ENCODE measurements around the gene SEMA4F.
"Not testable (repeated sequence)": the region's sequence is repeated elsewhere in the genome, so short reads cannot be mapped to it uniquely, and the experiment has no call there.

The SEMA4F gene, protein sequence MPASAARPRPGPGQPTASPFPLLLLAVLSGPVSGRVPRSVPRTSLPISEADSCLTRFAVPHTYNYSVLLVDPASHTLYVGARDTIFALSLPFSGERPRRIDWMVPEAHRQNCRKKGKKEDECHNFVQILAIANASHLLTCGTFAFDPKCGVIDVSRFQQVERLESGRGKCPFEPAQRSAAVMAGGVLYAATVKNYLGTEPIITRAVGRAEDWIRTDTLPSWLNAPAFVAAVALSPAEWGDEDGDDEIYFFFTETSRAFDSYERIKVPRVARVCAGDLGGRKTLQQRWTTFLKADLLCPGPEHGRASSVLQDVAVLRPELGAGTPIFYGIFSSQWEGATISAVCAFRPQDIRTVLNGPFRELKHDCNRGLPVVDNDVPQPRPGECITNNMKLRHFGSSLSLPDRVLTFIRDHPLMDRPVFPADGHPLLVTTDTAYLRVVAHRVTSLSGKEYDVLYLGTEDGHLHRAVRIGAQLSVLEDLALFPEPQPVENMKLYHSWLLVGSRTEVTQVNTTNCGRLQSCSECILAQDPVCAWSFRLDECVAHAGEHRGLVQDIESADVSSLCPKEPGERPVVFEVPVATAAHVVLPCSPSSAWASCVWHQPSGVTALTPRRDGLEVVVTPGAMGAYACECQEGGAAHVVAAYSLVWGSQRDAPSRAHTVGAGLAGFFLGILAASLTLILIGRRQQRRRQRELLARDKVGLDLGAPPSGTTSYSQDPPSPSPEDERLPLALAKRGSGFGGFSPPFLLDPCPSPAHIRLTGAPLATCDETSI

DNA sequence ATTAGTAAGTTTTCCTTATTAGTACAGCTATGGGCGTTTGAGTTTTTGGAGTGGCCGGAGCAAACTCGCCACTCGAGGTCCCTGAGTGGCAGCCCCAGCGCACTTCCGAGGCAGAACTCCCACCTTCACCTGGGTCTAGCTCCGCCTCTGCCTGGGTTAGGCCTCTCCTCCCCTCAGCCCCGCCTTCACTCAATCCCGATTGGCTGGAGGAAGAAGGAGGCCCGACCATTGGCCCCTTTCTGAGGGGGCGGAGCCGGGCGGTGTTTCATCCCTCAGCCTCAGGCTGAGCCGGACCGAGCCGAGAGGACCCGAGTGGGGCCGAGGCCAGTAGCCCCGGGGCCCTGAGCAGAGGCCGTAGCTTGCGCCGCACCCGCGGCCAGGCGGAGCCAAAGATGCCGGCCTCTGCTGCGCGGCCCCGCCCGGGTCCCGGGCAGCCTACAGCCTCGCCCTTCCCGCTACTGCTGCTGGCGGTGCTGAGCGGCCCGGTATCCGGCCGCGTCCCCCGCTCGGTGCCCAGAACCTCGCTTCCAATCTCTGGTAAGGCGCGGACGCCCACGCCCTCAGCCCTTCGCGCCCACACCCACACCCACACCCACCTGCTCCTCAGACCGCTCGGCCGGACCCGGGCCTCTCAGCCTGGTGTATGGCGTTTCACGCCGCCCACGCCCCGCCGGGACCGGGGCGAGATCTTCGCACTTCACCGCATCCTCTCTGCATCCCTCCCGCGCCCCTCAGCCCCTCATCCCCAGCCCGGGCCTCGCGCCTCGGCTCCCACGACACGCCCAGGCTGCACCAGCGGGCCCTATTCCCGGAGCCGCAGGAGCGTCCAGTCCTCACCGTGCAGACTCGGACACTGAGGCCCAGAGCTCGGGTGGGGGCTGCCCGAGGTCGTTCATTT is at the start of gene SEMA4F:
Gene SEMA4F, plus strand, starts transcription at position 263 of the 898 bp plus-strand sequence. Its CDS starts 130 bp downstream, at position 393.
- peak; percentile 83 to 91 (median 86) for DNase-seq (ENCODE audit: low read depth in 3 of 3)

DNA sequence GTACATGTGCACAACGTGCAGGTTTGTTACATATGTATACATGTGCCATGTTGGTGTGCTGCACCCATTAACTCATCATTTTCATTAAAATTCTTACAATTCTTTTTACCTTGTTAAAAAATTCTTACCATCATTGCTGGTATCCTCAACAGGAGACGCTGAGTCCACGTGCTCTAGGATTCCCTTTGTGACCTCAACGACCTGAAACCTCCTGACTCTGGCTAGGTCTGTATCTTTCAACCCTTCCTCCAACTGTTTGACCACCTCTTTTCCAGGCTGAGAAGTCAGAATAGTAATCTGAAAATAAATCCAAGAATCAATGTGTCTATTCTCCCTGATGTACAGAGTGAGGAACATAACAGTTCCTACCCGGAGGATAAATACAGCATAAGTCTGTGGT is 47.1 kb upstream of the SEMA4F start:
- no peak for DNase-seq (ENCODE audit: low read depth in 3 of 3)

DNA sequence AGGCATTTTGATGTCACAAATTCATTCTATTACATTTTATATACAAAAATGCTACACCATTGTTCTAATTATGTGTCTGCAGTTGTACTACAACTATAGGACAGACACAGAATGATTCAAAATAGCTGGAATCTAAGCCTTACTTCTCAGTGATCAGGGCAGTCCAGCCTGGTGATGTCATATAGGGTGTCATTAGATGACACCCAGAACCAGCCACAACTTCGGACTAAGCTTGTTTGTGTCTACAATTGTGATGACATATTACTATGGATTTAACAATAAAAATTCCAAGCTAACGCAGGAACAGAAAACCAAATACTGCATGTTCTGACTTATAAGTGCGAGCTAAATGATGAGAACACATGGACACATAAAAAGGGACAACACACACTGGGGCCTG is 36.9 kb upstream of the SEMA4F start:
- no peak for DNase-seq (ENCODE audit: low read depth in 3 of 3)

DNA sequence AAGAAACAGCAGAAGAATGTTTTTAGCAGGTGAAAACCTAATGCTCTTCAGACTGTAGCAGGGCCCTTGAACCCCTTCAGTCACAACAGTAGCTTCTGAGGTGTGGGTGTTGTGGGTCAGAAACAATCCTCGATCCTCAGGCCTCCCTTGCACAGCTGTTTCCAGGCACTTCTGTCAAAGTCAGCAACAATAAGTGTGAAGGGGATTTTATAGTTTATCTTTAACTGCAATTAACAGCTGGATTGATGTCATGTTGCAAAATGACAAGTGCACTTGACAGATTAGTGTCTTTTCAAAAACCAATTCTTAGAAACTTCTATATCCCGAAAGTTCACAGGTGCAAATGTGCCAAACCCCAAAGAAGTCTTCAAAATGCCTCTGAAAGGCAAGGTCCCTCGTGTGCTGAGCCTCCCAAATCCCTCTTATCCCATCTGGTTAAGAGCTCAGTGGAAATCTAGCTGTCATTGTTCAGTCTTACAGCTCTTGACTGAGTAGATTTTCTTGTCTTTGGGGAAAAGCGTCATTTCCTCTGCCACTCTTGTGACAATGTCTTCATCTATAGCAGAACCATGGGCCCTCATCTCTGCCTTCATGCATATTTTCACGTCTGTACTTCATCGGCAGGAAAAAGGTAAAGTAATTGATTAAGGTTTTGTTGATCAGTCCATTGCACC is 35.5 kb upstream of the SEMA4F start:
- no peak for DNase-seq (ENCODE audit: low read depth in 3 of 3)

DNA sequence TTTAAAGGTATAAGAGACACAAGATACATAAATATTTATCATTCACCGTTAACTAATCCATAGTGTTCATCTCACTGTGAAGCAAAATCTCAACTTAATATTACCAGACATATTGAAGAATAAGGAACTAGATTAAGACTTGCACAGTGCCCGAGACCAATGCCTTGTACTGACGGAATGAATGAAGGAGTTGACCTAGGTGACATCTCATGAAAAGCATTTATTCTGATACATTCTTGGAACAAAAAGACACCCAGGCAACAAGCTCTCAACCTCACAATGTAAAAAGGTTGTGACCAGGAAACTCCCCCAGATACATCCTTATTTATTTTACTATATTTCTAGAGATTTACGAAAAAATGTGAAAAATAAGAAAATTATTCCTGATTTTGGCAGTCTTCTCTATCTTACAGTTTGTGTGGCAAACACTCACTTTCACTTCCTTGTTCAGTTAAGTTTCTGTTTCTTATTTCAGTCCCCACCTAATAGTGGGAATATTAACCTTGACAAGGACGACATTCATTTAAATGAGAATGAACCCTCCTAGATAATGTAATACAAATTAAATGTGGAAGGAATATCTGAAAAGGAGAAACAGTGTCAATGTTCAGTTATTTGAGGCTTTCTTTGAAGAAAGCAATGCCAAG is 34.3 kb upstream of the SEMA4F start:
- DNase-seq (ENCODE audit: low read depth in 3 of 3) = no peak

DNA sequence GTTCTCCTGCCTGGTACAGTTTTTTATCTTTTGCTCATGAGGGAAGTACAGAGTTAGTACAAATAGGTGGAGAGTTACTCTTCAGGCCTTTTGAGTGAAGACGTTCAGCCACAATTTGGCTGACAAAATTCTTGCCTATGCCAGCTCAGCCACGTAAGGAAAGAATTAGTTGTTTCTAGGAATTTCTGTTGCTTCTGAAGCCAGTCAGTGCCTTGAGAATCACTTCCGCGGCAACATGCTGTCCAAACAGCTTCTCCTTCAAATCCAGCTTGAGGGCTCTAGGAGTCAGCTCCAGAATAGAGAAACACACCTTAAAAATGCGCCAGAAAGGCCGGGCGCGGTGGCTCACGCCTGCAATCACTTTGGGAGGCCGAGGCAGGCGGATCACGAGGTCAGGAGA is 33.4 kb upstream of the SEMA4F start:
- no peak for DNase-seq (ENCODE audit: low read depth in 3 of 3)

DNA sequence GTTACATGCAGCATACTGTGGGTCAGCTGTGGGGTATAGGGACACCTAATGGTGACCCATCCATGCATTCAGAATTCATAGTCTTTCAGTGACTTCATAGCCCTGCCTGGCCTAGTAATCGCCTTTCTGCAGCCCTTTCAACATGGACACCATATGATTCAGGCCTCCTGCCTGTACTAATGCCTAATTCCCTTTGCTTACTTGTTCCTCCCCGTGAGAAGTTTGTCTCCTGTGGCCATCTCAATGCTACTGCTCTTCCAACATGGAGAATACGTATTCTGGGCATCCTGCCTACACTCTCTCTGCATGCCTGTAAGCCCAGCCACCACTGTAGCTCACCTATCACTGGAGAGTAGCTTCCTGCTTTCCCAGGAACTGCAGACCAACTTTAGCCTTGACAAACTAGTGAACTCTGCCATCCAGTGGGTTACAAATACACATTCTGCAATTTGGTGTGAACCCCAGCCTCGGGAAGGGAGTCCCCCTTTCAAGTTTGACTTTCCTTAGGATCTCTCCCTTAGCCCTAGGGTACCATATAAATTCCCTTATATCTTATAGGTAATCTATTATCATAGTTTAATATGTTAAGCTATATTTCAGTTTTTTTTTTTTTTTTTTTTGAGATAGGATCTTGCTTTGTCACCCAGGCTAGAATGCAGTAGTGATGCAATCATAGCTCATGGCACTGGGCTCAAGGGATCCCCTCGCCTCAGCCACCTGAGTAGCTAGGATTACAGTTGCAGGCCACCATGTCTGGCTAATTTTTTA is 28.2 kb upstream of the SEMA4F start:
- DNase-seq (ENCODE audit: low read depth in 3 of 3) = no peak

DNA sequence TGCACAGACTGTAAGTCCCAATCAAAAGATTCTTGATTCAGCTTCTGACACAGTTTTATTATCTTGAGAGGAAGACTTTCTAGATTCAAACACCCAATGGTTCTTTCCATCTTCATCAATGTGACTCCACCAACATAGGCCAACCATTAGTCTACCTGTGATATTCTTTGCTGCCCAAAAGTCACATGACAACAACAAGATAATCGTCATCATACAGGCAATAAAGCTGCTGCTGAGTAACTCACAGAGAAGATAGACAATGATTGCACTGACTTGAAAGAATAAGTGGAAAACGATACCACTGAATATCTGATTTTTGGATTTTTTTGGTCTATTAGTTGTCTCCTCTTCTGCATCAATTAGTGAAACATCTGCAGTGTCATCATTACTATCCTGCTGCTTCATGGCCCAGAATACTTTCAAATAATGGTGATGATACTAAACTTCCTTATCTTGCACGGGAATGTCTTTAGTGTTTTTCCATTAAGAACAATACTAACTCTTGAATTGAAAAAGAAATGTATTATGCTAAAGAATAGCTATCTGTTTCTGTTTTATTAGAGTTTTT is 25.4 kb upstream of the SEMA4F start:
- no peak for DNase-seq (ENCODE audit: low read depth in 3 of 3)

DNA sequence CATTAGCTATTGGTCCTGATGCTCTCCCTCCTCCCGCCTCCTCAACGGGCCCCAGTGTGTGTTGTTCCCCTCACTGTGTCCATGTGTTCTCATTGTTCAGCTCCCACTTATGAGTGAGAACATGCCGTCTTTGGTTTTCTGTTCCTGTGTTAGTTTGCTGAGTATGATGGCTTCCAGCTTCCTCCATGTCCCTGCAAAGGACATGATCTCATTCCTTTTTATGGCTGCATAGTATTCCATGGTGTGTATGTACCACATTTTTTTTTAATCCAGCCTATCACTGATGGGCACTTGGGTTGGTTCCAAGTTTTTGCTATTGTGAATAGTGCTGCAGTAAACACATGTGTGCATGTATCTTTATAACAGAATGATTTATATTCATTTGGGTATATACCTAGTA is 23.6 kb upstream of the SEMA4F start:
- not testable (repeated sequence) for DNase-seq (ENCODE audit: low read depth in 3 of 3)

DNA sequence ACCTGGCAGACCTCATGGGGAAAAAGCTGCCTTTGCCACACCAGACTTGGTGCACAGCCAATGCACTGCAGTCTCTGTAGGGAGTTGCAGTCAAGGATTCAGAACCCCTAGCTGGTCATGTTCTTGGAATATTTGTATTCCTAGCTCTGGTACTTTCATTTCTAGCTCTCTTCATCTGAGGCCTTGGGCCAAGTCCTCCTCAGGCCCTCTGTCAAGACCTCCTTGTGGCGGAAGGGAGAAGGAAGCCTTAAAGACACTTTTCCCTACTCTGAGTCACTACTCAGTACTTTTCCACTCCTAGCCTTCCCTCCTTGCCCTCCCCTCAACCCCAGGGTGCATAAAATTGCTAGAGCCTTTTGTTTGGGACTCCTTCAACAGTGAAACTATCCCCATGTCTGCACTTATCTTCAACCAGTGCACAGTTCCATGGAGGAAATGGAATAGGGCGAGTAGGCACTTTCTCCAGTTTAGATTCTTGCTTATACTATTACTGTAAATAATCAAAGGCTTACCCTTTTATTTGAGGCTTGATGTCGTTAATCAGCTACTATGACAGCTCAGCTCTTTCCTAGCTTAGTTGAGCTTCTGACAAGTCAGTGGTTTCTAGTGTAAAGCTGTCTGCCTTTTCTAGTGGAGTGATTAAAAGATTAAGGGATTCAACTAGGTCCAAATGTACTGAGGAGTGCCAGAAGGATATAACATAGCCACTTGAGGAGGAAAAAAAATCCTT is 21.7 kb upstream of the SEMA4F start:
- no peak for DNase-seq (ENCODE audit: low read depth in 3 of 3)

DNA sequence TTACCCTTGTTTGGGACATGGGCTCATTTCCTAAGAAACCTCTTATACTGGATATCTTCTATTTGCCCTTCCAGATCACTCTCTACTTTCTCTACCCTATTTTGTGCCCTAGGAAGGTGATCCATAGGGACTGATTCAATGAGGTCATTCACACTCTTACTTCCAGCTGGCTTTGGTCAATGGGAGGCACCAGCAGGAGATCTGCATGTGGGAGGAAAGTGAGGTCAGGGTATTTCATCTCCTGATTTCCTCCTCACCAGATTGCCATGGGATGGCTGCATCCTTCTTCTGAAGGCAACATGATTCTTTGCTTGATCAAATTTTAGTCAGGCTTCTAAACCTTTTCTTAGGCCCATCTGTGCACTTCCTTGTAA is 21.1 kb upstream of the SEMA4F start:
- no peak for DNase-seq (ENCODE audit: low read depth in 3 of 3)

DNA sequence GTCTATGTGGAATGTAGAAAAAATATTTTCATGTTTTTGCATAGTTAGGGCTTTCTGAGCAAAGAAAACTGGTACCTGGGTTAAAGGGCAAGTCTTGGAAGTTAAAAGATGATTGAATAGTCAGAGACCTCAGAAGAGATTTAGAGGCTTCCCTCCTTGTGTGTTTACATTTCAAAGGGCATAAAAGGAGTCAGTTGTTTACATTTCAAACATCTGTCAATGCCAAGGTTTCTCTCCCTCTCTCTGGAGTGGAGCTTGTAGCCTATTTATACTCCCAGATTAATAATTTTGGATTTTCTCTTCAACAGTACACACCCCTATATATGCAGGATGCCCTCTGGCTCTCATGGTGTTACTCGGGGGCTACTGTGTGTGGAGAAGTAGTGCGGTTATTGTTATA is 14.5 kb upstream of the SEMA4F start:
- no peak for DNase-seq (ENCODE audit: low read depth in 3 of 3)

DNA sequence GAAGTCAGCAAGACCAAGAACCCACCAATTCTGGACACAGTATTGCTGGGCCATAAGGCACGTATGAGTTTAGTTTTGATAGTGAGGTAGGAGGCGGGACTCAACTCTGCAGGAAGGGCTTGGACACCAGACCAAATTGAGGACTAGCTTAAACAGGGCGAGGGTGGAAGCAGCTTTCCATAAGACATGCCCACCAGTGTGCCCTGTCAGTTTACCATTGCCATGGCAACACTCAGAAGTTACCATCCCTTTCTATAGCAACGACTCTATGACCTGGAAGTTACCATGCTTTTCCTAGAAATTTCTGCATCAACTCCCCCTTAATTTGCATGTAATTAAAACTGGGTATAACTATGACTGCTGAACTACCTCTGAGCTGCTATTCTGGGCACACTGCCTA is 8.7 kb upstream of the SEMA4F start:
- no peak for DNase-seq (ENCODE audit: low read depth in 3 of 3)

DNA sequence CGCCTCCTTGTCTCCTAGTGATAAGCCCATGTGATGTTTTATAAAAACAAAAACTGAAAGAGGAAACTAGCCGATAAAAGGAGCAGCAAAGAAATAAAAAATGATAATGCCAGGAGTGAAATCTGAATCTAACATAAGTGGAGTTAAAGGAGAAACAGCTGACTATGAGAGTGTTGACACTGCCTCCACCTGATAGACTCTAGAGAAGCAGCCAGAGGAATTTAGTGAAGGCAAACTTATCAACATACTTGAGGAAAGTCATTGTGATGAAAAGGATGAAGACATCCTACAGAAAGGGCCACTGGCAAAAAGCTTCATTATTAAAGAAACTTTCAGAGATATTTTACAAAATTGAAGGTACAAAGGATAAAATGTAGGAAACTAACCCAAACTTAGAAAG is 7.8 kb upstream of the SEMA4F start:
- no peak for DNase-seq (ENCODE audit: low read depth in 3 of 3)

DNA sequence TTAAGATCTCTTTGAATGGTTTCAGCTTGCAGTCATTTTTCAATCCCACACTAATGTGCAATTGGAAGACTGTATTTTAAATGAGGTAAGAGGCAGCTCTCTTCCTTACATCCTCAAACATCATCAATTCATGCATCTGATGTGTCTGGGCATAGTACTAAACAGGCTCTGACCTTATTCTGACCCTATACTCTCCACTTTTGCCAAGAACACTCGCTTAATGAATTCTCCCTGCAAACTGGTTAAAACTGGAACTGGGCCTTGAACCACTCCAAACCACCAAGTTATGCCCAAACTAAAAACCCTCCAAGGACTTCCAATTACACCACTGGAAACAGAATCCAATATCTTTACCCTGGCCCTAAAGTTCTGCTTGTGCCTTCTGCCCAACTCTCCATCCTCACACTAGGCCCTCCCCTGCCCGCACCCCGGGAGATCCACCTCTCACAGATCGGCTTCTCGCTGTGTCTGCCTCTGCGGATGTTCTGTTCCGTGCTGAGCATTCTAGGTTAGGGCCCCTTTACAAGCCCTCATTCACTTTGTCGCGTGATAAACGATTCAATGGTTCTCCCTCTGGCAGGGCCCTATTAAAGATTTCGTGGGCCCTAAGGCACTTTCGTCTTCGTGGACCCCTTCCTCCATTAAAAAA is 7.1 kb upstream of the SEMA4F start:
- DNase-seq (ENCODE audit: low read depth in 3 of 3) = no peak

DNA sequence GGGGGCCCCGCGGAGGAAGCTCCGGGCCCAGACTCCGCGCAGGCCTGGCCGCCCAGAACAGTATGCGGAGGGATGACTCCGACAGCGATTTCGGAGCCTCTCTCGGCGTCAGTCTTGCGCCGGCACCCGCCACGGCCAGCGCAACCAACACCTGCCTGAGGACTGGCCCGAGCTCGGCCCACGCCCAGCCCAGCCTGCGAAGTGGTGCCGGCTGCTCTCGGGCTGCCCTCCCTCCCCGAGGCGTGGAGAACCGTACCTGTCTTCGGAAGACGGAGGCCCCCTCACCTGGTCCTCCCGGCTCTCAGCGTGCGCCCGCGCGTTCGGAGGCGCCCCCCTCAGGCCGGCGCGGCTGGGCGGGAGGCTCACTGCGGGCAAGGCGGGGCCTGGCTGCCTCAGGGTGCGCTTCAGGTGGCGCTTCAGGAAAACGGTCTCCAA is 6.0 kb upstream of the SEMA4F start, which contains the start of gene M1AP:
Gene M1AP, minus strand, starts transcription at position 322 of the 435 bp plus-strand sequence. CDS start 8,055 bp downstream, outside the sequence.
- DNase-seq (ENCODE audit: low read depth in 3 of 3) = no peak

DNA sequence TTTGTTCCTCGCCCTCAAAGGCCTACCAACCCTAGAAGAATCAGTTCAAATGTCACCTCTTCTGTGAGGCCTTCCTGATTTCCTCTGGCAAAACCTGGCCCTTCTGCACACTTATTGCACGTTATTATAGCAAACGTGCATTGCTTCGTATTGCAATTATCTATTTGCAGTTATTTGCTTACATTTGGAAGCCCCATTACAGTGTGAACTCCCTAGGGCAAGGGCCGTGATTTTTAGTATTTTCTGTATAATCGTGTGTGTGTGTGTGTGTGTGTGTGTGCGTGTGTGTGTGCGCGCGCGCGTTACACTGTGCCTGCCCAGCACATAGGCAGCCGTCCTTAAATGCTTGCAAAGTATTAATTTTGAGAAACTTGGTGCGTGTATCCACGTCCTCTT is 460 bp upstream of the SEMA4F start:
- DNase-seq (ENCODE audit: low read depth in 3 of 3) = no peak

DNA sequence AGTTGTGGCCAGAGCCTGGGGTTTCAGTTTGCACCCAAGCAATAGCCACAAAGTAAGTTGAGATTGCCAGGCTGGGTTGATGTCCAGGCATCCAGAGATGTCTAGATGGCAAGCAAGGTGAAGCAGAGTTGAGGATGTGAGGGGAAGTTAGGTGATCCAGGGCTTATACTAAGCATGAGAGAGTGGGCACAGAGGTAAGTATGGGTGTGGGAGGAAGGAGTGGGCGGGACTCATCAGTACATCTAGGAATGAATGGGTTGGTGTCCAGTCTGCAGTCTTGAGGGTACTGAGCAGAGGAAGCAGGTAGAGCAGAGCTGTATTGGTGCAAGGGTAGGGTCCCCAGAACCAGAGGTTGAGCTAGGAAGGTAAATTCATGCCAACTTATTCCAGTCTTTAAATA is 1.5 kb downstream of the SEMA4F start:
- DNase-seq (ENCODE audit: low read depth in 3 of 3) = no peak

DNA sequence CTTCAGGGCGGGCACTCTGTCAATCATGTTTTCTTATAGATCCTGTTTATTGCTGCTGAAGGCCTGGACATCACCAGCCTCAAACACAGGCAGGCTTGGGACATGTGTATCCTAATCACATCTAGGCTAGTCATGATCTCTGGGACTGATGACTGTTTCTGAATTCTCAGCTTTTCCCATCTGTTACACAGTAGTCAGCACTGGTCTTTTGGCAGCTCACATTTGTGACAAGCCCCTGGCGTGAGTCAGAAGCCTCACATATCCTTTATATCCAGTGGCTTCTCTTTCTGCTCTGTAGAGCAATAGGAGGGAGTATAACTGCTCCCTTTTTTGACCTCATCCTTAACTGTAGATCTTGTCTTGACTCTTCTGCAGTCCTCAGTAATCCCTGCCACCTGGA is 4.5 kb downstream of the SEMA4F start:
- no peak for DNase-seq (ENCODE audit: low read depth in 3 of 3)
